A673 (cell line): ENCODE data around the gene CRNKL1.

ENCODE experiments used
- EZH2 ChIP-seq: fragments of 200-600 bp; sonication (generic); IDR thresholded peaks from 2 replicates; pipeline ENCODE4 v1.6.1; 2017; ENCODE audit warnings: borderline replicate concordance, low read depth, mild to moderate bottlenecking, mixed read lengths, antibody characterized with exemption, low read length; ENCODE audit not compliant: poor library complexity, severe bottlenecking
- TF ChIP-seq, protein P1 (sequence below): fragments of 300-800, 200-600 bp; sonication (generic); conservative IDR thresholded peaks from 2 replicates; pipeline ENCODE4 v1.5.1; 2017; ENCODE audit warnings: low read depth, mild to moderate bottlenecking, antibody characterized with exemption, low read length, moderate library complexity, mixed read lengths

DNA sequence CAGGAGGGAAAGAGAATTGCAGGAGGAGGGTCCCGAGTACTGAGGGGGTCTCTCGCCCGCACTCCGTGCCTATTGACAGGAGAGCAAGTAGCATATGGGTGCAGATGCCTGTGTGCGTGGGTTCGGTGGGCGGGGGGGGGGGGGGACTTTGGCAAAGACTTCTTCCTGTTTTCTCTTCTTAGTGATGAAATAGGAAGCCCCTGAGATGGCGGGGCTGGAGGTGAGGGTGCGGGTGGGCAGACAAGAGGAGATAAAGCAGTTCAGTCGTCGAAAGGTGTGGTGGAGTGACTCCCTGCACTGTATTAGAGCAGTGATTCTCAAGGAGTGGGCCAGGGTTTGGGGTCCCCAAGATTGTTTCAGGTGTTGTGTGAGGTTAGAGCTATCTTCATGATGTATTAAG lies 31.4 kb downstream of the CRNKL1 start:
- TF ChIP-seq, protein P1, sequence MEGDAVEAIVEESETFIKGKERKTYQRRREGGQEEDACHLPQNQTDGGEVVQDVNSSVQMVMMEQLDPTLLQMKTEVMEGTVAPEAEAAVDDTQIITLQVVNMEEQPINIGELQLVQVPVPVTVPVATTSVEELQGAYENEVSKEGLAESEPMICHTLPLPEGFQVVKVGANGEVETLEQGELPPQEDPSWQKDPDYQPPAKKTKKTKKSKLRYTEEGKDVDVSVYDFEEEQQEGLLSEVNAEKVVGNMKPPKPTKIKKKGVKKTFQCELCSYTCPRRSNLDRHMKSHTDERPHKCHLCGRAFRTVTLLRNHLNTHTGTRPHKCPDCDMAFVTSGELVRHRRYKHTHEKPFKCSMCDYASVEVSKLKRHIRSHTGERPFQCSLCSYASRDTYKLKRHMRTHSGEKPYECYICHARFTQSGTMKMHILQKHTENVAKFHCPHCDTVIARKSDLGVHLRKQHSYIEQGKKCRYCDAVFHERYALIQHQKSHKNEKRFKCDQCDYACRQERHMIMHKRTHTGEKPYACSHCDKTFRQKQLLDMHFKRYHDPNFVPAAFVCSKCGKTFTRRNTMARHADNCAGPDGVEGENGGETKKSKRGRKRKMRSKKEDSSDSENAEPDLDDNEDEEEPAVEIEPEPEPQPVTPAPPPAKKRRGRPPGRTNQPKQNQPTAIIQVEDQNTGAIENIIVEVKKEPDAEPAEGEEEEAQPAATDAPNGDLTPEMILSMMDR: no peak
- no peak for TF ChIP-seq EZH2
